HepG2 (cell line): ENCODE results near the gene PTCH1. TPM values are rescaled to one million over a fixed set of nuclear protein-coding genes. Genes with fewer than 3 reads are reported as not detected.

Source experiments
- ATAC-seq: fragments of 200-7000 bp; cut with Tn5 transposase; 3 replicates; pipeline ENCODE4 v1.9.1; 2020; ENCODE audit warnings: mild to moderate bottlenecking, moderate library complexity
- BruUV-seq: library from RNA; stranded (reverse); fragments of 400-500 nt; replicated peaks from 2 replicates; lab custom pipeline; 2021; lab: Mats Ljungman, UMichigan
- CTCF ChIA-PET: fragments of 300-600 bp; formaldehyde crosslinking; extraction: SDS; loops from one replicate; lab custom pipeline; 2021; ENCODE audit warnings: low total read pairs, inconsistent platforms, low intra/inter-chr PET ratio; lab: Yijun Ruan, JAX
- POLR2A ChIA-PET: fragments of 350-600 bp; sonication (Branson Sonifier 250); formaldehyde crosslinking; loops from one replicate; lab custom pipeline; 2020; ENCODE audit warnings: antibody characterized with exemption, inconsistent platforms; lab: Yijun Ruan, JAX
- DNase-seq: peaks from one replicate; pipeline ENCODE4 v3.0.0-alpha.2; 2015; ENCODE audit warnings: low spot score
- FAIRE-seq: peaks from 3 replicates; lab custom pipeline; 2011; peaks lifted over from hg19 to GRCh38; lab: Jason Lieb, UNC
- H2AFZ ChIP-seq: one replicate; pipeline ENCODE4 v1.6.1; 2011; ENCODE audit warnings: low read length, inconsistent platforms
- H3K27ac ChIP-seq: fragments of 300-600 bp; 3 replicates; pipeline ENCODE4 v1.8.0; 2011; ENCODE audit warnings: mixed run types, mild to moderate bottlenecking, mixed read lengths, low read length, inconsistent platforms; ENCODE audit not compliant: insufficient read depth; ENCODE audit errors: extremely low read length
- H3K27me3 ChIP-seq, 2 experiments: fragments of 200-600 bp in 1 of 2; 2 replicates in 1 of 2; 3 replicates in 1 of 2; pipeline versions ENCODE4 v1.6.0 to v1.8.0; 2011; ENCODE audit warnings: low read length in 2 of 2, mild to moderate bottlenecking in 2 of 2, moderate library complexity in 2 of 2, inconsistent platforms in 1 of 2; ENCODE audit not compliant: insufficient read depth in 2 of 2, control insufficient read depth in 1 of 2
- H3K36me3 ChIP-seq, 2 experiments: fragments of 200-600 bp in 1 of 2; replicated peaks in 1 of 2; 2 replicates in 1 of 2; 3 replicates in 1 of 2; pipeline versions ENCODE4 v1.5.1 to v1.8.0; 2011; ENCODE audit warnings: low read length in 2 of 2, inconsistent platforms in 1 of 2; ENCODE audit not compliant: insufficient read depth in 2 of 2, control insufficient read depth in 1 of 2
- H3K4me1 ChIP-seq: 2 replicates; pipeline ENCODE4 v1.5.1; 2012; ENCODE audit warnings: low read length, inconsistent platforms; ENCODE audit not compliant: insufficient read depth
- H3K4me2 ChIP-seq: 2 replicates; pipeline ENCODE4 v1.6.0; 2011; ENCODE audit warnings: low read depth, low read length, inconsistent platforms
- H3K4me3 ChIP-seq, 3 experiments: fragments of 200-600 bp in 1 of 3; sonication (generic), shearing (Covaris generic) in 1 of 3; replicated peaks in 1 of 3; 2 replicates each; pipeline ENCODE4 v1.5.1; 2011 to 2016; ENCODE audit warnings: low read length in 3 of 3, inconsistent platforms in 2 of 3, low read depth in 2 of 3, mild to moderate bottlenecking in 2 of 3, control low read depth in 1 of 3, mixed read lengths in 1 of 3; ENCODE audit not compliant: insufficient read depth in 1 of 3
- H3K79me2 ChIP-seq: one replicate; pipeline ENCODE4 v1.6.1; 2011; ENCODE audit warnings: low read length, inconsistent platforms; ENCODE audit not compliant: insufficient read depth
- H3K9ac ChIP-seq: 2 replicates; pipeline ENCODE4 v1.6.0; 2011; ENCODE audit warnings: mild to moderate bottlenecking, low read depth, low read length, inconsistent platforms; ENCODE audit not compliant: insufficient read depth
- H3K9me3 ChIP-seq: 2 replicates; pipeline ENCODE4 v1.5.1; 2012; ENCODE audit warnings: mild to moderate bottlenecking, low read length
- H4K20me1 ChIP-seq: 2 replicates; pipeline ENCODE4 v1.6.0; 2011; ENCODE audit warnings: inconsistent platforms, mild to moderate bottlenecking, low read length, moderate library complexity; ENCODE audit not compliant: insufficient read depth
- EP300 ChIP-seq, 3 experiments: sonication (generic) in 1 of 3; formaldehyde crosslinking in 1 of 3; IDR thresholded peaks; 2 replicates each; pipeline versions ENCODE4 v1.5.1 to v1.6.1; 2011 to 2020; ENCODE audit warnings: low read depth in 2 of 3, low read length in 2 of 3, borderline replicate concordance in 1 of 3, improper control_type of control experiment in 1 of 3, mild to moderate bottlenecking in 1 of 3, missing genetic modification reagents in 1 of 3, moderate library complexity in 1 of 3
- ETV6 ChIP-seq: sonication (generic); formaldehyde crosslinking; conservative IDR thresholded peaks from 2 replicates; pipeline ENCODE4 v1.4.0; 2020; ENCODE audit warnings: missing genetic modification reagents
- HDAC2 ChIP-seq: sonication (generic); formaldehyde crosslinking; IDR thresholded peaks from 2 replicates; pipeline ENCODE4 v1.4.0; 2020; ENCODE audit warnings: missing genetic modification reagents
- HHEX ChIP-seq: IDR thresholded peaks from 2 replicates; pipeline ENCODE4 v1.6.1; 2016; ENCODE audit warnings: control low read depth
- HMGA1 ChIP-seq: sonication (generic); formaldehyde crosslinking; conservative IDR thresholded peaks from 2 replicates; pipeline ENCODE4 v1.4.0; 2020; ENCODE audit warnings: missing genetic modification reagents
- JUNB ChIP-seq: sonication (generic); formaldehyde crosslinking; IDR thresholded peaks from 2 replicates; pipeline ENCODE4 v1.8.0; 2022; ENCODE audit warnings: missing genetic modification reagents, mild to moderate bottlenecking, borderline replicate concordance
- POLR2G ChIP-seq: fragments of 200-400 bp; formaldehyde crosslinking; IDR thresholded peaks from 2 replicates; pipeline ENCODE4 v1.6.1; 2018; ENCODE audit warnings: mild to moderate bottlenecking, low read depth, low read length, moderate library complexity
- SCMH1 ChIP-seq: sonication (generic); formaldehyde crosslinking; IDR thresholded peaks from 2 replicates; pipeline ENCODE4 v1.9.0; 2021; ENCODE audit warnings: missing genetic modification reagents, mild to moderate bottlenecking, borderline replicate concordance
- TFDP1 ChIP-seq: IDR thresholded peaks from 2 replicates; pipeline ENCODE4 v1.6.1; 2016; ENCODE audit warnings: missing compliant biosample characterization, missing genetic modification reagents, borderline replicate concordance
- U2AF1 ChIP-seq: fragments of 200-400 bp; formaldehyde crosslinking; optimal IDR thresholded peaks from 2 replicates; pipeline ENCODE3; 2017; ENCODE audit warnings: mild to moderate bottlenecking, low read depth, low read length
- ZNF460 ChIP-seq: sonication (generic); formaldehyde crosslinking; IDR thresholded peaks from 2 replicates; pipeline ENCODE4 v1.5.1; 2020; ENCODE audit warnings: missing genetic modification reagents, mild to moderate bottlenecking, borderline replicate concordance
- ZNF674 ChIP-seq: sonication (generic); formaldehyde crosslinking; IDR thresholded peaks from 2 replicates; pipeline ENCODE4 v1.5.0; 2020; ENCODE audit warnings: low read depth, mild to moderate bottlenecking, missing genetic modification reagents
- WGBS: methylation state at CpG from one replicate; pipeline ENCODE4 v1.1.6; 2017; ENCODE audit warnings: low lambda C conversion rate; 5-methylcytosine and 5-hydroxymethylcytosine counted together
- in situ Hi-C: cut with HindIII; loops from 2 replicates; pipeline ENCODE4 v1.10.0; 2017; ENCODE audit warnings: low pct_unique_long_range_greater_than_20kb; ENCODE audit not compliant: extremely low pct_ligation_motif_present
- intact Hi-C: fragments of 100-400 bp; cut with micrococcal nuclease; formaldehyde crosslinking; loops from one replicate; pipeline ENCODE4 v1.10.0; 2022; ENCODE audit not compliant: unreplicated experiment
- polyA plus RNA-seq, 8 experiments: library from polyadenylated mRNA; depleted of rRNA in 3 of 8; stranded (reverse) in 7 of 8; unstranded in 1 of 8; fragments of >200 nt; fragmentation: Illumina TruSeq in 4 of 8; extraction: Trizol in 4 of 8; gene quantifications; 2 replicates each; pipeline versions ENCODE4 v1.2.1 to v1.2.3, GENCODE V29; 2011 to 2016; ENCODE audit warnings: low read depth in 4 of 8, missing spikeins in 1 of 8, mixed read lengths in 1 of 8; ENCODE audit not compliant: insufficient read depth in 1 of 8
- total RNA-seq, 5 experiments: library from RNA; depleted of rRNA; stranded (reverse); fragments of >200 nt; fragmentation: Illumina TruSeq; extraction: Trizol; gene quantifications; 2 replicates each; pipeline ENCODE4 v1.2.3, GENCODE V29; 2016; ENCODE audit warnings: low read depth in 1 of 5
- TF ChIP-seq, protein P1 (sequence below): sonication (generic); formaldehyde crosslinking; IDR thresholded peaks from 2 replicates; pipeline ENCODE4 v1.9.0; 2021; ENCODE audit warnings: missing genetic modification reagents, borderline replicate concordance

PTCH1 gene
- total and polyA plus RNA-seq, 2 of the 13 experiments (the other 11 are each of a cell fraction or from before 2014, with no cell fraction given), result 2.8 to 3.9 TPM

- in situ Hi-C loops, result no loop called here
- H3K9ac ChIP-seq, result no peak overlapping the region
- FAIRE-seq (no peak), ATAC-seq (no peak), DNase-seq (no peak)
- intact Hi-C loops, result no loop called here
- peaks cover 4% of the 10 kb centered on the region; the same call in 1 of the 2 replicates for H3K4me1 ChIP-seq
- no peaks in the 10 kb centered on the region for H3K36me3 ChIP-seq
- H2AFZ ChIP-seq, result no peak overlapping the region
- no peaks in the 10 kb centered on the region for H3K9me3 ChIP-seq
- H3K27ac ChIP-seq, result no peak overlapping the region
- TF ChIP-seq ZNF460 (CRISPR knock-in tag), result no peak
- TF ChIP-seq EP300 (IDR thresholded peaks at IDR 0.05; ENCODE audit: low read depth in 2 of 2, low read length in 2 of 2), result no peak
- TF ChIP-seq EP300 (CRISPR knock-in tag; IDR thresholded peaks at IDR 0.05; ENCODE audit: borderline replicate concordance), result no peak
- TF ChIP-seq SCMH1 (CRISPR knock-in tag), result no peak
- no peak for TF ChIP-seq HMGA1 (CRISPR knock-in tag)
- no peak for TF ChIP-seq U2AF1
- no peak for TF ChIP-seq ETV6 (CRISPR knock-in tag)
- ChIA-PET POLR2A (interaction anchor here (0.6 kb wide), 1 partner anchor 386 kb away, joined by 3 read pairs; no protein-coding TSS in a partner anchor), CTCF (no interaction called here)
- H4K20me1 ChIP-seq, result no peaks in the 10 kb centered on the region
- H3K4me2 ChIP-seq, result no peak overlapping the region
- peaks cover 0 to 25% of the 10 kb centered on the region in 2 experiments; a peak in 3 of 5 replicates for H3K27me3 ChIP-seq
- no peak overlapping the region for H3K4me3 ChIP-seq
- 3% methylated on average over 1 of the region's 1 CpG for WGBS
- H3K79me2 ChIP-seq, result no peaks in the 10 kb centered on the region
- BruUV-seq, result no TSS peak
These were observed 13.1 kb upstream of the PTCH1 start for GRCh38 chr9:95529910-95530309.

GRCh38 chr9:95528908-95529502 is 12.2 kb upstream of the PTCH1 start:
- in situ Hi-C loops (no loop called here), intact Hi-C loops (no loop called here)
- CTCF ChIA-PET, result no interaction called here
- H3K27me3 ChIP-seq, result peaks cover 0 to 25% of the 10 kb centered on the region in 2 experiments; a peak in 3 of 5 replicates
- 64% methylated on average over 8 of the region's 8 CpGs for WGBS
- no peak for ATAC-seq
- H3K4me1 ChIP-seq, result peaks cover 2% of the 10 kb centered on the region; the same call in 1 of the 2 replicates
- no peak overlapping the region for H3K4me2 ChIP-seq
- no peaks in the 10 kb centered on the region for H3K79me2 ChIP-seq
- DNase-seq, result no peak
- no peak overlapping the region for H3K9ac ChIP-seq
- no peaks in the 10 kb centered on the region for H3K36me3 ChIP-seq
- no peak for FAIRE-seq
- no TSS peak for BruUV-seq
- no peaks in the 10 kb centered on the region for H4K20me1 ChIP-seq
- POLR2A ChIA-PET, result no interaction called here
- H3K27ac ChIP-seq, result no peak overlapping the region
- no peak overlapping the region for H2AFZ ChIP-seq
- H3K4me3 ChIP-seq, result no peak overlapping the region
- H3K9me3 ChIP-seq, result no peaks in the 10 kb centered on the region
- TF ChIP-seq POLR2G (no peak), JUNB (CRISPR knock-in tag) (no peak), HDAC2 (CRISPR knock-in tag) (no peak), ZNF674 (CRISPR knock-in tag) (no peak), TFDP1 (no peak), HHEX (CRISPR knock-in tag) (no peak)
- TF ChIP-seq, protein P1, sequence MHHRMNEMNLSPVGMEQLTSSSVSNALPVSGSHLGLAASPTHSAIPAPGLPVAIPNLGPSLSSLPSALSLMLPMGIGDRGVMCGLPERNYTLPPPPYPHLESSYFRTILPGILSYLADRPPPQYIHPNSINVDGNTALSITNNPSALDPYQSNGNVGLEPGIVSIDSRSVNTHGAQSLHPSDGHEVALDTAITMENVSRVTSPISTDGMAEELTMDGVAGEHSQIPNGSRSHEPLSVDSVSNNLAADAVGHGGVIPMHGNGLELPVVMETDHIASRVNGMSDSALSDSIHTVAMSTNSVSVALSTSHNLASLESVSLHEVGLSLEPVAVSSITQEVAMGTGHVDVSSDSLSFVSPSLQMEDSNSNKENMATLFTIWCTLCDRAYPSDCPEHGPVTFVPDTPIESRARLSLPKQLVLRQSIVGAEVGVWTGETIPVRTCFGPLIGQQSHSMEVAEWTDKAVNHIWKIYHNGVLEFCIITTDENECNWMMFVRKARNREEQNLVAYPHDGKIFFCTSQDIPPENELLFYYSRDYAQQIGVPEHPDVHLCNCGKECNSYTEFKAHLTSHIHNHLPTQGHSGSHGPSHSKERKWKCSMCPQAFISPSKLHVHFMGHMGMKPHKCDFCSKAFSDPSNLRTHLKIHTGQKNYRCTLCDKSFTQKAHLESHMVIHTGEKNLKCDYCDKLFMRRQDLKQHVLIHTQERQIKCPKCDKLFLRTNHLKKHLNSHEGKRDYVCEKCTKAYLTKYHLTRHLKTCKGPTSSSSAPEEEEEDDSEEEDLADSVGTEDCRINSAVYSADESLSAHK (CRISPR knock-in tag), result no peak
